HCT116 (cell line): ENCODE data around the gene NLGN3.

ENCODE experiments used
- RAD21 ChIP-seq: IDR thresholded peaks from 2 replicates; pipeline ENCODE4 v1.6.1; 2012; ENCODE audit warnings: low read depth, mild to moderate bottlenecking
- SIN3A ChIP-seq: IDR thresholded peaks from 2 replicates; pipeline ENCODE4 v1.6.1; 2012; ENCODE audit warnings: low read depth
- SP1 ChIP-seq: IDR thresholded peaks from 2 replicates; pipeline ENCODE4 v1.6.1; 2012; ENCODE audit warnings: low read depth

DNA sequence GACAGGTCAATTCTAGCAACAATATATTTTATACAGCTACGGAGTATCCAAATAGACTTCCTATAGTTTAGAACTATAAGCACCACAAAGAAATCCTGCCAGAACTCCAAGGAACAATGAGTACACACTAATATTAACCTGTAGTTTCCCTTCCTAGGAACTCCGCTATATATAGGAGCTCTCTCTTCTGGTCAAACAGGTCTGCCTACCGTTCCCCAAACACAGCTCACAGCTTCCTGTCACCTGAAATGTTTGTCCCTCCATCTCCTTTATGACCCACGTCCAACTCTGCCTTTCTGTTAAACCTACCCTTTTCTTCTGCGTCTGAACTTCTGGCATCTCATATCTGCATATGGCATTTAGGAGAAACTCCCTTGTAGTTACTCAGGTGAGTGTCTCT is 67.9 kb downstream of the NLGN3 start:
- TF ChIP-seq RAD21 = no peak
- TF ChIP-seq SIN3A = no peak
- no peak for TF ChIP-seq SP1
